ENCODE measurements around the gene CXCR4. TPM values are rescaled to one million over a fixed set of nuclear protein-coding genes. Genes with fewer than 3 reads are reported as not detected.
"Not testable (repeated sequence)": the region's sequence is repeated elsewhere in the genome, so short reads cannot be mapped to it uniquely, and the experiment has no call there.

CXCR4 gene
- total RNA-seq, 1 donor = not detected

GRCh38 chr2:136098441-136098840, 19.5 kb downstream of the CXCR4 start:
- no peak for TF ChIP-seq CTCF (IDR thresholded peaks at IDR 0.05; ENCODE audit: insufficient read depth, low read depth, low read length)
- H3K4me3 ChIP-seq (ENCODE audit: low read depth, low read length) = no peak overlapping the region
- no peak for DNase-seq (ENCODE audit: low read depth)

DNA sequence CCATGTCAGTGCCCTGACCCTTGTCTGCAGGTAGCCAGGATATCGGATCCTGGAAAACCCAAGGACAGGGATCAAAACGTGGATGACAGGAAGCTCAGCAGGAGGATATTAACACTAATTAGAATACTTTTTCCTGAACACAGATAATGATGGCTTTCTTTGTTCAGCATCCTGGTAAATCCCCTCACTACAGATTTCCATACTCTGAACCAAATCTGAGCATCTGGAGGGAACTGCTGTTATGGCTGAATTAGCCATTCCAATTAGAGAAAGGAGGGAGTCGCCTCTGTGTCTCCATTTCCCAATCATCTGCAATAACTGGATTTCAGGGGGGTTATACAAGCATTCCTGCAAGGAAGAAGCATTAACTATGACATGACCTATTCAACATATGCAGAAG, 24.4 kb downstream of the CXCR4 start:
- TF ChIP-seq CTCF (IDR thresholded peaks at IDR 0.05; ENCODE audit: insufficient read depth, low read depth, low read length) = no peak
- no peak for DNase-seq (ENCODE audit: low read depth)
- no peak overlapping the region for H3K4me3 ChIP-seq (ENCODE audit: low read depth, low read length)

GRCh38 chr2:136091899-136092298, 26.1 kb downstream of the CXCR4 start:
- DNase-seq (ENCODE audit: low read depth) = no peak
- TF ChIP-seq CTCF (IDR thresholded peaks at IDR 0.05; ENCODE audit: insufficient read depth, low read depth, low read length) = no peak
- H3K4me3 ChIP-seq (ENCODE audit: low read depth, low read length) = no peak overlapping the region

- DNase-seq (ENCODE audit: low read depth); H3K4me3 ChIP-seq (ENCODE audit: low read depth, low read length): not testable (repeated sequence)
Measured at GRCh38 chr2:136087901-136088460, 30.0 kb downstream of the CXCR4 start.

- no peak for TF ChIP-seq CTCF (IDR thresholded peaks at IDR 0.05; ENCODE audit: insufficient read depth, low read depth, low read length)
- H3K4me3 ChIP-seq (ENCODE audit: low read depth, low read length) = no peak overlapping the region
- DNase-seq (ENCODE audit: low read depth) = no peak
Measured at GRCh38 chr2:136086253-136087016, 31.5 kb downstream of the CXCR4 start.

DNA sequence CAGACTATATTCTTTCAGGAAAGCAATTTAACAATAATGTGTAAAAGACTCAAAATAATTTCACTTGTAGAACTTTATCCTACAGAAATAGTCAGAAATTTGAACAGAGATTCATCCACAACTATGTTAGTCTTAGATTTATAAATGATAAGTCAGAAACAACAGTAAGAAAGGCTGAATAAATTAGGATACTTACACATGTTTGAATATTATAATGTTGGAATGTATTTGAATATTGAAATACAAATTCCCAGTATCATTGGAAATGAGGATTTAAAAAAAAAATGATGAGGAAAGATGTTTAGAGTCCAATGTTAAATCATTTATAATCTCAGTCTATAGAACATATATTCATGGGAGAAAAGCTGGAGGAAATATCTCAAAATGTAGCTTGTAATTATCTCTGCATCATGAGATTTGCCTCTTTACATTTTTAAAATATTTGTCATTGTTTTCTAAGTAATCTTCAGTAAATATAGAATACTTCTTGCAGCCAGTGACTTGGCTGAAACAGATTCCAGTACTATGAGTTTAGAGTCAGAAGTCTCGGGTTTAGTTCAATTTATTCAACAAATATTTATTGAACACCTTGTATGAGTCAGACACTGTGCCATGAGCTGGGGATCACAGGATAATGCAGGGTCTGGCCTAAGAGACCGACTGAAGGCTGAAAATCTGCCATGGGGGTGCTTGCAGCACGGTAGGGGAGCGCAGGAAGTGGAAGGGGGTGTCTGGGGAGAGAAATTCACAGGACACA, 32.3 kb downstream of the CXCR4 start:
- no peak for TF ChIP-seq CTCF (IDR thresholded peaks at IDR 0.05; ENCODE audit: insufficient read depth, low read depth, low read length)
- peak; percentile 1 for DNase-seq (ENCODE audit: low read depth)
- no peak overlapping the region for H3K4me3 ChIP-seq (ENCODE audit: low read depth, low read length)

DNA sequence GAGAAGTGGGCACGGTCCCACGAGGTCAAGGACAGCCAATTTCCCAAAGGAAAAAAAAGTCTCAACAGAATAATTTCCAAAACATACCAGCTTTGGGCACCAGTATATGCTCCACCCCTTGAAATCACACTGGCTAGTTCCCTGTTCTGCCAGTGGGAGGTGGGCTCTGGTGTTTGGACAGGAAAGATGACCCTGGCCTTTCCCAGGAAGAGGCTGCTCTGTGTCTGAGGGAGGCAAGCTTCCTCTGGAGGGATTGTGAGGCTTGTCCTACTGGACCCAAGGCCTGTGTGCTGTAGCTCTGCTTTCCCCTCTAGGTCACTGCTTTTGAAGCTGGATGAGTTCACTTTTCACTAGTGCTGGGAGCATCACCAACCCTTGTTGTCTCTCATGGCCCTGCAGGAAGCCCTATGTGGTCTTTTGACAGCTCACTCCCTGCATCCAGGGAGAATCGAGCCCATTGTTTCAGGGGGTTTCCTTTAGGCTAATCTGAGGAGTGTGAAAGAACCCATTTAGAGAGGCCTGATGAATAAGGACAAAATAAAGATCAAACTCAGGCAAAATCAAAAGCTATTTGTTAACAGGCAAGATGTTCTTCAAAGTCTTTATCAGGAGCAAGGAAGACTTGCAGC, 36.3 kb downstream of the CXCR4 start:
- H3K4me3 ChIP-seq (ENCODE audit: low read depth, low read length) = no peak overlapping the region
- DNase-seq (ENCODE audit: low read depth) = no peak
- no peak for TF ChIP-seq CTCF (IDR thresholded peaks at IDR 0.05; ENCODE audit: insufficient read depth, low read depth, low read length)
